HUES48 (cell line): ENCODE data around the gene TAF5.
"Not testable (repeated sequence)": the region's sequence is repeated elsewhere in the genome, so short reads cannot be mapped to it uniquely, and the experiment has no call there.

Experiments used
- H3K27ac ChIP-seq: one replicate; pipeline ENCODE4 v1.7.0; 2013; ENCODE audit warnings: low read depth, low read length, inconsistent platforms
- H3K27me3 ChIP-seq: 2 replicates; pipeline ENCODE4 v1.6.1; 2013; ENCODE audit warnings: mild to moderate bottlenecking, low read length; ENCODE audit not compliant: control insufficient read depth, insufficient read depth
- H3K36me3 ChIP-seq: 2 replicates; pipeline ENCODE4 v1.6.1; 2013; ENCODE audit warnings: low read length; ENCODE audit not compliant: control insufficient read depth, insufficient read depth
- H3K4me1 ChIP-seq: 2 replicates; pipeline ENCODE4 v1.6.1; 2013; ENCODE audit warnings: mild to moderate bottlenecking, low read length; ENCODE audit not compliant: control insufficient read depth, insufficient read depth
- H3K4me3 ChIP-seq: 2 replicates; pipeline ENCODE4 v1.5.1; 2013; ENCODE audit warnings: mild to moderate bottlenecking, low read depth, low read length
- H3K9ac ChIP-seq: 2 replicates; pipeline ENCODE4 v1.6.1; 2013; ENCODE audit warnings: mild to moderate bottlenecking, low read depth, low read length, moderate library complexity
- H3K9me3 ChIP-seq: 2 replicates; pipeline ENCODE4 v1.6.1; 2013; ENCODE audit warnings: low read length; ENCODE audit not compliant: control insufficient read depth, insufficient read depth

TAF5 gene

DNA sequence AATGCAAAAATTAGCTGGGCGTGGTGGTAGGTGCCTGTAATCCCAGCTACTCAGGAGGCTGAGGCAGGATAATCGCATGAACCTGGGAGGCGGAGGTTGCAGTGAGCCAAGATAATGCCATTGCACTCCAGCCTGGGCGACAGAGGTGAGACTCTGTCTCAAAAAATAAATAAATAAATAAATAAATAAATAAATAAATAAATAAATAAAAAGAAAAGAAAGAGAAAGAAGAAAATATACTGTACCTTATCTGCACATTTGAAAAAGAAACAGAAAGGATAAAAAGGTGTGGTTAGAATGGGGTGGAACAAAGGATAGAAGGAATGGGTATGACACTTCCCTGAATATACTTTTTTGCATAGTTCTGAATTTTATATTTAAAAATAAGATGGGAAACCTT, 8.3 kb upstream of the TAF5 start:
- H3K36me3 ChIP-seq, H3K9me3 ChIP-seq, H3K4me1 ChIP-seq, H3K27ac ChIP-seq, H3K4me3 ChIP-seq, H3K9ac ChIP-seq, H3K27me3 ChIP-seq: not testable (repeated sequence)

DNA sequence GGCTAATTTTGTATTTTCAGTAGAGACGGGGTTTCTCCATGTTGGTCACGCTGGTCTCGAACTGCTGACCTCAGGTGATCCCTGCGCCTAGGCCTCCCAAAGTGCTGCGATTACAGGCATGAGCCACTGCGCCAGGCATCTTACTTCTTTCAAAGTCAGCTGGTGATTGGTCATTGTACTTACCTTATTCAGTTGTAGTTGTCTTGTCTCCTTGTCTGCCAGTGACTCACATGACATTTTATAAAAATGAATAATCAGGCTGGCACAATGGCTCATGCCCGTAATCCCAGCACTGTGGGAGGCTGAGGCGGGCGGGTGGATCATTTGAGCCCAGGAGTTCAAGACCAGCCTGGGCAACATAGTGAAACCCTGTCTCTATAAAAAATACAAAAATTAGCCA, 7.0 kb upstream of the TAF5 start:
- H3K27me3 ChIP-seq, H3K36me3 ChIP-seq, H3K9me3 ChIP-seq, H3K4me3 ChIP-seq, H3K4me1 ChIP-seq, H3K27ac ChIP-seq, H3K9ac ChIP-seq: not testable (repeated sequence)

GRCh38 chr10:103367379-103367781, 396 bp upstream of the TAF5 start:
- Histone ChIP-seq H3K27me3 (no peaks in the 10 kb centered on the region), H3K9ac (no peak overlapping the region), H3K4me3 (peak overlapping the region; percentile 83), H3K4me1 (no peaks in the 10 kb centered on the region), H3K9me3 (no peaks in the 10 kb centered on the region), H3K36me3 (0 out of 2 replicates have a peak, but pooled peaks cover 3% of the 10 kb centered on the region), H3K27ac (peak overlapping the region; percentile 21)

GRCh38 chr10:103373544-103373943, 5.8 kb downstream of the TAF5 start:
- Histone ChIP-seq H3K4me3 (no peak overlapping the region), H3K9me3 (no peaks in the 10 kb centered on the region), H3K4me1 (no peaks in the 10 kb centered on the region), H3K9ac (no peak overlapping the region), H3K27ac (no peak overlapping the region), H3K27me3 (no peaks in the 10 kb centered on the region), H3K36me3 (peaks cover 46% of the 10 kb centered on the region)

GRCh38 chr10:103374263-103374662, 6.5 kb downstream of the TAF5 start:
- Histone ChIP-seq H3K36me3 (peaks cover 49% of the 10 kb centered on the region), H3K4me1 (no peaks in the 10 kb centered on the region), H3K9me3 (no peaks in the 10 kb centered on the region), H3K27me3 (no peaks in the 10 kb centered on the region), H3K9ac (no peak overlapping the region), H3K4me3 (no peak overlapping the region), H3K27ac (no peak overlapping the region)

DNA sequence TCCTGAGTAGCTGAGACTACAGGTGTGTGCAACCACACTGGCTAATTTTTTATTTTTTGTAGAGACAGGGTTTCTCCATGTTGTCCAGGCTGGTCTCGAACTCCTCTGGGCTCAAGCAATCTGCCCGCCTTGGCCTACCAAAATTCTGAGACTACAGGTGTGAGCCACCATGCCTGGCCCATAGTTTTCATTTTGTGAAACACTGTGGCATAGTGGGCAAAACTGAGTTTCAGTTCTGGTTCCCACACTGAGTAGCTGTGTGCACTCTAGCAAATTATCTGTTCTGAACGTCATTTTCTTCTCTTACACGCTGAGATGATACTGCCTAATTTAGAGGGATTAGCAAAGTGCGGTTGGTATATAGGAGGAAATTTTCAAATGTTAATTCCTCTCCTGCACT, 15.0 kb downstream of the TAF5 start:
- Histone ChIP-seq H3K27me3 (no peaks in the 10 kb centered on the region), H3K9me3 (no peaks in the 10 kb centered on the region), H3K4me1 (no peaks in the 10 kb centered on the region), H3K4me3 (no peak overlapping the region), H3K36me3 (peaks cover 49% of the 10 kb centered on the region), H3K27ac (no peak overlapping the region), H3K9ac (no peak overlapping the region)

- no peaks in the 10 kb centered on the region for H3K27me3 ChIP-seq
- H3K4me3 ChIP-seq = no peak overlapping the region
- no peak overlapping the region for H3K9ac ChIP-seq
- H3K27ac ChIP-seq = no peak overlapping the region
- H3K4me1 ChIP-seq = no peaks in the 10 kb centered on the region
- no peaks in the 10 kb centered on the region for H3K9me3 ChIP-seq
- peaks cover 64% of the 10 kb centered on the region for H3K36me3 ChIP-seq
Measured at GRCh38 chr10:103394180-103394579, 26.4 kb downstream of the TAF5 start.

- peaks cover 66% of the 10 kb centered on the region for H3K36me3 ChIP-seq
- peak overlapping the region; percentile 80 for H3K27ac ChIP-seq
- H3K4me3 ChIP-seq = peak overlapping the region; percentile 87
- no peaks in the 10 kb centered on the region for H3K9me3 ChIP-seq
- H3K9ac ChIP-seq = peak overlapping the region; percentile 85
- H3K4me1 ChIP-seq = no peaks in the 10 kb centered on the region
- no peaks in the 10 kb centered on the region for H3K27me3 ChIP-seq
Measured at GRCh38 chr10:103395754-103396066, 27.9 kb downstream of the TAF5 start.

DNA sequence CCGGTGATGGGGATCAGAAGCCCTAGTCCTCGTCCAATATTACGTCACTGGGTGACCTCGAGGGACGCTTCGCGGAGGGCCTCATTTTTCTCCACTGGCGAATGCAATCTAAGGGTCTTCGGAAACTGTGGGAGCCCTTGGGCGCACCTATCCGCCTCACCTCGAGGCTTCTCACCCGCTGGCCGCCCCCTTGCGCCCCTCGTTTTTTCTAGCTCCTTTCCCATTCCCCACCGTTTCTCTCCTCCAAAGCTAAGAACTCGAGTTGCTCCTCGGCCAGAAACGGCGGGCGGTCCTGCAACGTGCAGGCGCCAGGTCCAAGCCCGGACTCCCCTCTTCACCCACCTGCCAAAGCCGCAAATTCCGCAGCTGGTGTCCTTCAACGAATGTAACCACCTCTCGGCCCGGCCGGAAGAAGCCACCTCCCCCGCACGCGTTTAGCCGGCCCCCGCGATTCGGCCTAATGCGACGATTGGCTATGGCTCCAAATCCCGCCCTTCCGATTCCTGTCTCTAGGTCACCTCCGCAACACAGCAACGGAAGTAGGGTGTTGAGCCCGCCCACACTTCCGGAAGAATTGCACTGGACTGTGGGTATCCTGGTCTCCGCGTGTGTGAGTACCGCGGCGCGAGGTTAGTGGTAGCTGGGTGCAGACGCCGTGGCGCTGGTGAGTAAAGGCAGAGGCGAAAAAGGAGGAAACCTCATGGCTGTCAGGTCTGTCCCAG, 28.5 kb downstream of the TAF5 start, which contains the start of the genes ATP5MK and PDCD11:
Gene ATP5MK (minus strand): TSS at position 409 of the 722 bp plus-strand sequence. CDS start 4,018 bp downstream, outside the sequence.
Gene PDCD11 (plus strand): TSS at position 560 of the 722 bp plus-strand sequence. CDS start 1,801 bp downstream, outside the sequence.
- Histone ChIP-seq H3K4me1 (no peaks in the 10 kb centered on the region), H3K36me3 (peaks cover 65% of the 10 kb centered on the region), H3K27ac (peak within 1 kb of the TSS; percentile 80)

GRCh38 chr10:103396789-103397087, 29.0 kb downstream of the TAF5 start:
- H3K9ac ChIP-seq = peak overlapping the region; percentile 67
- no peaks in the 10 kb centered on the region for H3K27me3 ChIP-seq
- peak overlapping the region; percentile 39 for H3K27ac ChIP-seq
- H3K36me3 ChIP-seq = peaks cover 65% of the 10 kb centered on the region
- no peaks in the 10 kb centered on the region for H3K4me1 ChIP-seq
- peak overlapping the region; percentile 87 for H3K4me3 ChIP-seq
- no peaks in the 10 kb centered on the region for H3K9me3 ChIP-seq

More for the DNA sequence above, 28.5 kb downstream of the TAF5 start, which contains the start of the genes ATP5MK and PDCD11:
- Histone ChIP-seq H3K9me3 (no peaks in the 10 kb centered on the region), H3K9ac (peak within 1 kb of the TSS; percentile 85), H3K4me3 (peak within 1 kb of the TSS; percentile 87), H3K27me3 (no peaks in the 10 kb centered on the region)

- Histone ChIP-seq H3K27me3 (no peaks in the 10 kb centered on the region), H3K4me1 (no peaks in the 10 kb centered on the region), H3K27ac (no peak overlapping the region), H3K9me3 (no peaks in the 10 kb centered on the region), H3K36me3 (peaks cover 65% of the 10 kb centered on the region), H3K4me3 (peak overlapping the region; percentile 87), H3K9ac (peak overlapping the region; percentile 67)
Measured at GRCh38 chr10:103397191-103397825, 29.5 kb downstream of the TAF5 start.
